ENCODE measurements around the gene CYP4F3. TPM values are rescaled to one million over a fixed set of nuclear protein-coding genes. Genes with fewer than 3 reads are reported as not detected.
A peak's percentile ranks its signal among the peaks of the same experiment; 100 is the strongest.
"Not testable (repeated sequence)": the region's sequence is repeated elsewhere in the genome, so short reads cannot be mapped to it uniquely, and the experiment has no call there.

The CYP4F3 gene
- total RNA-seq, 1 experiment from 2014 or later: 38.5 TPM

- in situ Hi-C loops (cut with HindIII; ENCODE audit: low pct_unique_long_range_greater_than_20kb, low sequenced_read_pairs): no loop called here
- no peak for DNase-seq (ENCODE audit: low read depth)
Measured at GRCh38 chr19:15652559-15653278, 12.0 kb downstream of the CYP4F3 start.

DNA sequence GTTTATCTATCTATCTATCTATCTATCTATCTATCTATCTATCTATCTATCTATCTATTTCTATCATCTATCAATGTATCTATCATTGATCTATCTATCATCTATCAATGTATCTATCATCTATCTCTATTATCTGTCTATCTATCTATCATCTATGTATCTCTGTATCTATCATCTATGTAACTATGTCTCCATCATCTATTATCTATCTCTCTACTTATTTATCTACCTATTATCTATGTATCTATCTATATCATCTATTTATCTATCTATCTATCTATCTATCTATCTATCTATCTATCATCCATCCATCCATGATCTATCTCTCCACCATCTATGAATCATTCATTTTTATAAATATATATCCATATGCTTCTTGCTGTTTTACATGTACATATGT, 15.8 kb downstream of the CYP4F3 start:
- in situ Hi-C loops (cut with HindIII; ENCODE audit: low pct_unique_long_range_greater_than_20kb, low sequenced_read_pairs): no loop called here
- DNase-seq (ENCODE audit: low read depth): no peak

DNA sequence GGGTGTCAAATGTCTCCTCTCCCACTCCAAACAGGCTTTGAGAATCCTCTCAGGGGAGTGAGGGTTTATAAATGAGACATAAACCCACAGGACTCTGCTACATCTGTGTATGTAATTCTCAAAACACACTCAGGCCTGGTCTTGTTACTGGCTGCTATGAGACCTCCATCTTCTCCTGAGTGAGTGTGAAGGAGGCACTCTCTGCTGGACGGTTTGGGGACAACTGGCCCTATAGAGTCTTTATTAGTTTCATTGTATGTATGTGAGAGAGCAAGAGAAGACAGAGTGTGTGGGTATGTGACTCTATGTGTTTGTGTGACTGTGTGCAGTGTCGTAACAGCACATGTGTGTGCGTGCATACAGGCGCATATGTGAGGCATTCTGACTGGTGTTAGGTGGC, 22.6 kb downstream of the CYP4F3 start:
- in situ Hi-C loops (cut with HindIII; ENCODE audit: low pct_unique_long_range_greater_than_20kb, low sequenced_read_pairs): no loop called here
- no peak for DNase-seq (ENCODE audit: low read depth)

DNA sequence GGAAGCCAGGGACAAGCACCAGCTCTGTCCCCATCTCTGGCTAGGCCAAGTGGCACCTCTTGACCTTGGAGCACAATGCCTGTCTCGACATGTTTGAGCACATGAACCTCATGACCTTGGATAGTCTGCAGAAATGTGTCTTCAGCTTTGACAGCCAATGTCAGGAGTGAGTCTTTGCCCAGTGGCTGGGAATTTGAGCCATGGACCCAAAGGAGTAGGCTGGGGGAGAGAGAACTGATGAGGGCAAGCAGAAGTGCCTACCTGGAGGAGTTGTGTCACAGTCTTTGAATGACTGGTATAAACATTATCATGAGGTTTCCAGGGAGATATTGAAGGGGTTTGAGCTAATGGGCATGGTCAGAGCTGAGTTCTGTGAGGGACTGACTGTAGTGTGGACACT, 25.5 kb downstream of the CYP4F3 start:
- in situ Hi-C loops (cut with HindIII; ENCODE audit: low pct_unique_long_range_greater_than_20kb, low sequenced_read_pairs): no loop called here
- DNase-seq (ENCODE audit: low read depth): no peak

GRCh38 chr19:15666883-15667282, 26.2 kb downstream of the CYP4F3 start:
- DNase-seq (ENCODE audit: low read depth): peak; percentile 39
- in situ Hi-C loops (cut with HindIII; ENCODE audit: low pct_unique_long_range_greater_than_20kb, low sequenced_read_pairs): no loop called here

GRCh38 chr19:15669440-15669839, 28.7 kb downstream of the CYP4F3 start:
- in situ Hi-C loops (cut with HindIII; ENCODE audit: low pct_unique_long_range_greater_than_20kb, low sequenced_read_pairs): no loop called here
- DNase-seq (ENCODE audit: low read depth): no peak

- in situ Hi-C loops (cut with HindIII; ENCODE audit: low pct_unique_long_range_greater_than_20kb, low sequenced_read_pairs): no loop called here
- no peak for DNase-seq (ENCODE audit: low read depth)
Measured at GRCh38 chr19:15669891-15670290, 29.2 kb downstream of the CYP4F3 start.

DNA sequence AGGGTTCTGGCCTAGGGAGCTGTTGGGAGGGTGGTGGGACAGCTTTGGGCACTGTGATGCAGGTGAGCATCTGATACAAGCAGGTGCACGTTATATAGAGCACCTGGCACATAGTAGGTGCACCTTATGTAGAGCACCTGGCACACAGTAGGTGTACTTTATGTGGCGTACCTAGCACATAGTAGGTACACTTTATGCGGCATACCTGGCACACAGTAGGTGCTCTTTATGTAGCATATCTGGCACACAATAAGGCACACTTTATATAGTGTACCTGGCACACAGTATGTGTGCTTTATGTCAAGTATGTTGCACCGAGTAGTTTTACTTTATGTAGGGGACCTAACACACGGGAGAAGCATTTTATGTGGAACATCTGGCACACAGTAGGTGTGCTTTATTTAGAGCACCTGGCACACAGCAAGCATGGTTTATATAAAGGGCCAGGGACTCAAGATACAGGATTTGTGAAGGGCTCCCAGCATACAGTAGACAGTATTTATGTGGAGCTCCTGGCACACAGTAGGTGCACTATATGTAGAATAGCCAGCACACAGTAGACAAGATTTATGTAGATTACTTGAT, 30.6 kb downstream of the CYP4F3 start:
- no peak for DNase-seq (ENCODE audit: low read depth)
- in situ Hi-C loops (cut with HindIII; ENCODE audit: low pct_unique_long_range_greater_than_20kb, low sequenced_read_pairs): no loop called here

DNA sequence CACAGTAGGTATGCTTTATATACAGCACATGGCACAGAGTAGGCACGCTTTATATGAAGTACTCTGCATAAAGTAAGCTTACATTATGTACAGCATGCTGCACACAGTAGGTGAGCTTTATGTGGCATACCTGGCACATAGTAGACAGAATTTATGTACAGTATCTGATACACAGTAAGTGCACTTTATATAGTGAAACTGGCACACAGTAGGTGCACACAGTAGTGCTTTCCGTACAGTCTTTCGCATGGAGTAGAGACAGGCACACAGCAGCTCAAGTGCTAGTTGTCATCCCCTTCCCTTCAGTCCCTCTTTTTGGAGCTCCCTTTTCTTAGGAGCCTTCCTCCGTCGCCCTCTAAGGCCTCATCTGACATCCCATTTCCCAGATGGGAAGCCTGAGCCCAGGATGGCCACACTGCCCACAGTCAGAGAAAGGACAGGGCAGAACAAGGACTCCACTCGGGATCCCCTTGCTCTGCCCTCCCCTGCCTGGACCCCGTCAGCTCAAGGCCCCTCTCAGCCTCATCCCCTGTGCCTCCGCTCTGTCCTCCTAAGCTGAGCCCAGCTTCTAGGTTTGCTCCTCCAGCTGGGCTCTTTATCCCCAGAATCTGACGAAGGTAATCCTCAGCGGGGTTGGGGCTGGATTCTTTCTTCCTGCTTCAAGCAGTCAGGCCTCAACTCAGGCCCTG, 31.3 kb downstream of the CYP4F3 start:
- in situ Hi-C loops (cut with HindIII; ENCODE audit: low pct_unique_long_range_greater_than_20kb, low sequenced_read_pairs): no loop called here

GRCh38 chr19:15672580-15673175, 32.0 kb downstream of the CYP4F3 start, which contains the start of gene CYP4F12:
Gene CYP4F12 (plus strand): TSS chr19:15673087. CDS start chr19:15673530, 443 bp downstream.
- peak; percentile 83 for DNase-seq (ENCODE audit: low read depth)
- in situ Hi-C loops (cut with HindIII; ENCODE audit: low pct_unique_long_range_greater_than_20kb, low sequenced_read_pairs): no loop called here

More for the DNA sequence above, 31.3 kb downstream of the CYP4F3 start:
- no peak for DNase-seq (ENCODE audit: low read depth)

- no peak for DNase-seq (ENCODE audit: low read depth)
- in situ Hi-C loops (cut with HindIII; ENCODE audit: low pct_unique_long_range_greater_than_20kb, low sequenced_read_pairs): no loop called here
Measured at GRCh38 chr19:15673176-15673654, 32.5 kb downstream of the CYP4F3 start.

GRCh38 chr19:15675560-15675959, 34.9 kb downstream of the CYP4F3 start:
- in situ Hi-C loops (cut with HindIII; ENCODE audit: low pct_unique_long_range_greater_than_20kb, low sequenced_read_pairs): no loop called here
- no peak for DNase-seq (ENCODE audit: low read depth)

DNA sequence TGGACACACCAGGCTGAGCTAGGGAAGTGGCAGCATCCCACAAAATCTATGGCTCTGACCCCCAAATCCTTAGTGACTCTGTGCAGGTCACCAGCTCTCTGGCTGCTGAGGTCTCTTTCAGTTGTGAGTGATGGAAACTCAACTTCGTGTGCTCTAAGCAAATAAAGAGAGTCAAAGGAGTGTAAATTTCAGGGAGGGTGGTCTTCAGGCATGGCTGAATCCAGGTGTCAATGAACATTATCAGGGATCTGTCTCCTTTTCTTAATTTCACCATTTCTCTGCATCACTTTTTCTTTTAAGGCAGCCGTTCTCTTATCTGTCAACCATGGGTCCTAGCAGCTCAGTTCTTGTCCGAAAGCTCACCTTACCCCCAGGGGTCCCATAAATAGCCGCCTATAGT, 38.4 kb downstream of the CYP4F3 start:
- in situ Hi-C loops (cut with HindIII; ENCODE audit: low pct_unique_long_range_greater_than_20kb, low sequenced_read_pairs): no loop called here
- DNase-seq (ENCODE audit: low read depth): no peak

DNA sequence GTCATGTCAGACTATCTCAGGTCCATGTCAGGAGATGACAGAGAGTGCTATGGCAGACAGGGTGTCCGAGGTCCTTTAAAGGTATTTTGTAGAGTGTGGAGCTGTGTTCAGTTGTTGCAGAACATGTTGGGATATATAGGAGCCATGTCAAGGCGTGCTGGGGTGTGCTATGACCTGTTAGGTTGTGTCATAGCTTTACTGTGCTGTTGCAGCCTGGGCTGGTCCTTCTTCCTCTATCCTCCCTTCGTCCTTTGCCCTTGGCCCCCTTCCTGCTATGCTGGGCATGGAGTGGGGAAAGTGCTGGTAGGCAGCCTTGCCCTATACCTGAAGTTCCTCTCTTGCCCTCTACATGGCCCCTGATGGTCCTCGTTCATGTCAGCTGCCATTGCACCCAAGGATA, 39.2 kb downstream of the CYP4F3 start:
- in situ Hi-C loops (cut with HindIII; ENCODE audit: low pct_unique_long_range_greater_than_20kb, low sequenced_read_pairs); DNase-seq (ENCODE audit: low read depth): not testable (repeated sequence)

DNA sequence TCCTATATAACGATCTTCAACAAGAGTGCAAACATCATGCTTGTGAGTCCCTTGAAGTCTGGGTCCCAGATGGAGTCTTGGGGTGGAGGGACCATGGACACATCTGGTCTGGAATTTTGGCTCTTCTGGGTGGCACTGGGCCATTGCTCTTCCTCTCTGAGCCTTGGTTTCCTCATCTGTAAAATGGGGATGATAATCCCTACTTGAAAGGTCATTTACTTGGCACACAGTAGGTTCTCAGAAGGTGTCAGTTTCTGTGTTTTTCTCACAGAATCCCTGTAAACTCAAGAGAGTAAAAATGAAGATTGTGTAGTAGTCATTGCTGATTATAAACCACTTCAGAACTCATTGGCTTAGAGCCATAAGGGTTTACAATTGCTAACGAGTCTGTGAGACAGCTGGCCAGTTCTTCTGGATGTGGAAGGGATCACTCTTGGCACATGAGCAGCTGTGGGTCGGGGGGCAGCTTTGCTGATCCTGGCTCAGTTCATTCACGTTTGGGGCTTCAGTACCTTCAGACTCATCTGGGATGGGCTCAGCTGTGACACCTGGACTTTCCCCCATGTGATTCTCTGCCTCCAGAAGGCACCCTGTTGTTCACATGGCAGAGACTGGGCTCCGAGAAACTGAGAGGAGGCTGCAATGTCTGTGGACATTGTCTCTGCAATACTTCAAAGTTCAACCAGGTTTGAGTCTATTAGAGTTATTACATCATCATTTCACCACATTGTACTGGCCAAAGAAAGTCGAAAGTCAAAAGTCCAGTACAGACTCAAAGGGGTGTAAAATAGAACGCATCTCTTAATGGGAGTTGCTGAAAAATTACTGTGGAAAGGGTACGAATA, 40.0 kb downstream of the CYP4F3 start:
- no peak for DNase-seq (ENCODE audit: low read depth)
- in situ Hi-C loops (cut with HindIII; ENCODE audit: low pct_unique_long_range_greater_than_20kb, low sequenced_read_pairs): no loop called here

GRCh38 chr19:15683411-15683810, 42.7 kb downstream of the CYP4F3 start:
- no peak for DNase-seq (ENCODE audit: low read depth)
- in situ Hi-C loops (cut with HindIII; ENCODE audit: low pct_unique_long_range_greater_than_20kb, low sequenced_read_pairs): no loop called here

DNA sequence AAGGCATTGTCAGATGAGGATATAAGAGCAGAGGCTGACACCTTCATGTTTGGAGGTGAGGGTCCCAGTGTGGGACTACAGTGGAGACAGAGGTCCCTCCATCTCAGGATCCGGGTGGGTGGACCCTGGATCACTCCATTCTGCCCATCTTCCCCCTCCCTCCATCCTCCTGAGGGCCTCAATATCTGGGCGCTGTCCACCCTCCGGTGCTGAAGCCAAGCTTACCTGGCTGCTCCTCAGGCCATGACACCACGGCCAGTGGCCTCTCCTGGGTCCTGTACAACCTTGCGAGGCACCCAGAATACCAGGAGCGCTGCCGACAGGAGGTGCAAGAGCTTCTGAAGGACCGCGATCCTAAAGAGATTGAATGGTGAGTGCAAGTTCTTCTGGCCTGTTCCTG, 44.1 kb downstream of the CYP4F3 start:
- in situ Hi-C loops (cut with HindIII; ENCODE audit: low pct_unique_long_range_greater_than_20kb, low sequenced_read_pairs): no loop called here
- peak; percentile 48 for DNase-seq (ENCODE audit: low read depth)

DNA sequence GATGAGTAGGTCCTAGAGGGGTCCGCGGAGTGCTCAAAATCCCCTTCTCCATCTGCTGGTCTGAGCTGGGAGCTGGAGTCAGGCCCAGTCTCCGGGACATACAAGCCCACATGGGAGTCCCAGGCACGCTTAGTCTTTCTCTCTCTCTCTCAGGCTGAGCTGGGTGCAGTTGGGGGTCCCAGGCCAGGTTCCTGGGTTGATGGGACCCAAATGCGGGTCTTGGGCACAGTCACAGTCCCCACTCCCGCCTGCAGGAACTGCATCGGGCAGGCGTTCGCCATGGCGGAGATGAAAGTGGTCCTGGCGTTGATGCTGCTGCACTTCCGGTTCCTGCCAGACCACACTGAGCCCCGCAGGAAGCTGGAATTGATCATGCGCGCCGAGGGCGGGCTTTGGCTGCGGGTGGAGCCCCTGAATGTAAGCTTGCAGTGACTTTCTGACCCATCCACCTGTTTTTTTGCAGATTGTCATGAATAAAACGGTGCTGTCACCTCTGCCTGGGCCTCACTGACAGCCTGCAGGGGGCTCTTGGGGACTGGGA, 56.0 kb downstream of the CYP4F3 start:
- no peak for DNase-seq (ENCODE audit: low read depth)
- in situ Hi-C loops (cut with HindIII; ENCODE audit: low pct_unique_long_range_greater_than_20kb, low sequenced_read_pairs): no loop called here

Data from Caki2 (cell line).